NCI-H187 (cell line): ENCODE results near the gene RNF114.
A peak's percentile ranks its signal among the peaks of the same experiment; 100 is the strongest.
"Not testable (repeated sequence)": the region's sequence is repeated elsewhere in the genome, so short reads cannot be mapped to it uniquely, and the experiment has no call there.

ENCODE experiments used
- DNase-seq, 2 experiments: peaks; one replicate each; lab custom pipeline; 2025; lab: John Stamatoyannopoulos, UW

Gene RNF114

GRCh38 chr20:49928411-49929141, 7.6 kb upstream of the RNF114 start:
- peak in 1 of 2 experiments; percentile 23 for DNase-seq

GRCh38 chr20:49929142-49929494, 7.1 kb upstream of the RNF114 start:
- no peak for DNase-seq

GRCh38 chr20:49935746-49936152, 448 bp upstream of the RNF114 start:
- DNase-seq = peak in 1 of 2 experiments; percentile 46

- no peak for DNase-seq
Measured at GRCh38 chr20:49937027-49937929, 1.1 kb downstream of the RNF114 start.

- no peak for DNase-seq
Measured at GRCh38 chr20:49938173-49939163, 2.3 kb downstream of the RNF114 start.

GRCh38 chr20:49941456-49941855, 5.3 kb downstream of the RNF114 start:
- DNase-seq = no peak

- DNase-seq = no peak
Measured at GRCh38 chr20:49942303-49942702, 6.1 kb downstream of the RNF114 start.

GRCh38 chr20:49942942-49943341, 6.7 kb downstream of the RNF114 start:
- no peak for DNase-seq

- DNase-seq = no peak
Measured at GRCh38 chr20:49945306-49945700, 9.1 kb downstream of the RNF114 start.

GRCh38 chr20:49945701-49946477, 9.7 kb downstream of the RNF114 start:
- no peak for DNase-seq

- no peak for DNase-seq
Measured at GRCh38 chr20:49948178-49948577, 12.0 kb downstream of the RNF114 start.

- DNase-seq = no peak
Measured at GRCh38 chr20:49948809-49949507, 12.8 kb downstream of the RNF114 start.

GRCh38 chr20:49951151-49951550, 15.0 kb downstream of the RNF114 start:
- no peak for DNase-seq

GRCh38 chr20:49955167-49955566, 19.0 kb downstream of the RNF114 start:
- DNase-seq = no peak

GRCh38 chr20:49955830-49956396, 19.7 kb downstream of the RNF114 start:
- DNase-seq = not testable (repeated sequence)

GRCh38 chr20:49956689-49957088, 20.5 kb downstream of the RNF114 start:
- DNase-seq = no peak

GRCh38 chr20:49957089-49957938, 21.1 kb downstream of the RNF114 start:
- DNase-seq = not testable (repeated sequence)

GRCh38 chr20:49961413-49961812, 25.2 kb downstream of the RNF114 start:
- no peak for DNase-seq
